Gastroesophageal sphincter (tissue), 3 donors: ENCODE measurements around the gene LAMA5.

Source experiments
- EP300 ChIP-seq: sonication (generic); formaldehyde crosslinking; IDR thresholded peaks from one replicate; pipeline ENCODE4 v1.6.1; 2017; ENCODE audit warnings: antibody characterized with exemption, mild to moderate bottlenecking
- POLR2A ChIP-seq, 2 donors: fragments of 450-650 bp; IDR thresholded peaks; one replicate each; pipeline ENCODE4 v1.6.1; 2017; ENCODE audit warnings: antibody characterized with exemption in 2 of 2, mild to moderate bottlenecking in 2 of 2, moderate library complexity in 1 of 2
- POLR2AphosphoS5 ChIP-seq: sonication (generic); formaldehyde crosslinking; IDR thresholded peaks from one replicate; pipeline ENCODE4 v1.6.1; 2017; ENCODE audit warnings: antibody characterized with exemption
- TF ChIP-seq, protein P1 (sequence below), 4 experiments: fragments of 200-600 bp in 2 of 4; fragments of 450-650 bp in 2 of 4; sonication (generic) in 1 of 4; IDR thresholded peaks; one replicate each; pipeline ENCODE4 v1.5.1; 2017 to 2019; ENCODE audit warnings: antibody characterized with exemption in 4 of 4, mild to moderate bottlenecking in 2 of 4, moderate library complexity in 2 of 4

DNA sequence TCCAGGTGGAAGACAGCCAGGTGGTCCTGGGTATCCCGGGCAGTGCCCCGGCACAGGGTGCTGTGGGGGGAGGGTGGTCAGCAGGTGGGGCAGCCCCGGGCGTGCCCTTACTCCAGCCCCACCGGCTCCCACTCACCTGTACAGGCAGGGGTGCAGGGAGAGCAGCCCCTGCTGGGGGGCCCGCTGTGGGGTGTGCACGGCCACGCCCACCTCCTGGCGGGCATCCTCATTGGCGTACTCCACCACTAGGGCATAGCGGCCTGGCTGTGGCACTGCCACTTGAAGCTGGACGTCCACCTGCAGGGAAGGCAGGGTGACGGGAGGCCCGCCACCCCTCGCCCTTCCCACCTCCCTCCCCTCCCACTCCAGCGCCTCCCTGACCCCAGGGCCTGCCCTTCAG lies 34.7 kb downstream of the LAMA5 start:
- TF ChIP-seq, protein P1, sequence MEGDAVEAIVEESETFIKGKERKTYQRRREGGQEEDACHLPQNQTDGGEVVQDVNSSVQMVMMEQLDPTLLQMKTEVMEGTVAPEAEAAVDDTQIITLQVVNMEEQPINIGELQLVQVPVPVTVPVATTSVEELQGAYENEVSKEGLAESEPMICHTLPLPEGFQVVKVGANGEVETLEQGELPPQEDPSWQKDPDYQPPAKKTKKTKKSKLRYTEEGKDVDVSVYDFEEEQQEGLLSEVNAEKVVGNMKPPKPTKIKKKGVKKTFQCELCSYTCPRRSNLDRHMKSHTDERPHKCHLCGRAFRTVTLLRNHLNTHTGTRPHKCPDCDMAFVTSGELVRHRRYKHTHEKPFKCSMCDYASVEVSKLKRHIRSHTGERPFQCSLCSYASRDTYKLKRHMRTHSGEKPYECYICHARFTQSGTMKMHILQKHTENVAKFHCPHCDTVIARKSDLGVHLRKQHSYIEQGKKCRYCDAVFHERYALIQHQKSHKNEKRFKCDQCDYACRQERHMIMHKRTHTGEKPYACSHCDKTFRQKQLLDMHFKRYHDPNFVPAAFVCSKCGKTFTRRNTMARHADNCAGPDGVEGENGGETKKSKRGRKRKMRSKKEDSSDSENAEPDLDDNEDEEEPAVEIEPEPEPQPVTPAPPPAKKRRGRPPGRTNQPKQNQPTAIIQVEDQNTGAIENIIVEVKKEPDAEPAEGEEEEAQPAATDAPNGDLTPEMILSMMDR (IDR thresholded peaks at IDR 0.05): no peak
- no peak for TF ChIP-seq POLR2A (IDR thresholded peaks at IDR 0.05)
- no peak for TF ChIP-seq POLR2AphosphoS5
- no peak for TF ChIP-seq EP300
